ENCODE data around the gene LCA5.

DNA sequence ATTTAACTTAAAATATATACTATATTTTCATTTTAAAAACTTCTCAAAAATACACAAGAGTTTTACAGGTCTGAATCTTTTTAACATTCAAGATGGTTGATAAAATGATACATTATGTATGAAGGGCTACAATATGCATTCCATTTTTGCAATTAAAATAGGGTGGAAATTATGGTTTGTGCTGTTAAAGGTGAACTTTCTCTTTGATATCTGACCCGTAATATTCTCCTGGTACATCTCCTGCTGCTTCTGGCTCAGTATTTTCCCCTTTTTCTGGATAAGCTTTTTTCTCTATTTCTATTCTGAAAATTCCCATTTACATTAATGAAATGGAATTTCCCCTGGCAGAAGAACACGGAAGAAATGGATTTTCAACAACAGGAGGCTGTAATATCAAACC is 27.4 kb upstream of the LCA5 start:
- TF ChIP-seq, protein P1, sequence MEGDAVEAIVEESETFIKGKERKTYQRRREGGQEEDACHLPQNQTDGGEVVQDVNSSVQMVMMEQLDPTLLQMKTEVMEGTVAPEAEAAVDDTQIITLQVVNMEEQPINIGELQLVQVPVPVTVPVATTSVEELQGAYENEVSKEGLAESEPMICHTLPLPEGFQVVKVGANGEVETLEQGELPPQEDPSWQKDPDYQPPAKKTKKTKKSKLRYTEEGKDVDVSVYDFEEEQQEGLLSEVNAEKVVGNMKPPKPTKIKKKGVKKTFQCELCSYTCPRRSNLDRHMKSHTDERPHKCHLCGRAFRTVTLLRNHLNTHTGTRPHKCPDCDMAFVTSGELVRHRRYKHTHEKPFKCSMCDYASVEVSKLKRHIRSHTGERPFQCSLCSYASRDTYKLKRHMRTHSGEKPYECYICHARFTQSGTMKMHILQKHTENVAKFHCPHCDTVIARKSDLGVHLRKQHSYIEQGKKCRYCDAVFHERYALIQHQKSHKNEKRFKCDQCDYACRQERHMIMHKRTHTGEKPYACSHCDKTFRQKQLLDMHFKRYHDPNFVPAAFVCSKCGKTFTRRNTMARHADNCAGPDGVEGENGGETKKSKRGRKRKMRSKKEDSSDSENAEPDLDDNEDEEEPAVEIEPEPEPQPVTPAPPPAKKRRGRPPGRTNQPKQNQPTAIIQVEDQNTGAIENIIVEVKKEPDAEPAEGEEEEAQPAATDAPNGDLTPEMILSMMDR (IDR thresholded peaks at IDR 0.05; ENCODE audit: insufficient read depth, low read length, poor library complexity, severe bottlenecking) = no peak
- no peak for TF ChIP-seq EZH2phosphoT487 (conservative IDR thresholded peaks at IDR 0.05; ENCODE audit: low read length)

Data from SU-DHL-6 (cell line).